GM19468 (cell line): ENCODE data around the gene TBC1D4.
"Not testable (repeated sequence)": the region's sequence is repeated elsewhere in the genome, so short reads cannot be mapped to it uniquely, and the experiment has no call there.

ENCODE experiments used
- ATAC-seq: cut with Tn5 transposase; IDR thresholded peaks from one replicate; pipeline ENCODE4 v1.9.1; 2021; ENCODE audit warnings: mild to moderate bottlenecking, moderate library complexity, moderate number of reproducible peaks; ENCODE audit not compliant: unreplicated experiment; ENCODE audit errors: extremely low read depth

Gene TBC1D4

GRCh38 chr13:75458696-75459422, 23.1 kb downstream of the TBC1D4 start:
- peak; percentile 98 for ATAC-seq

- no peak for ATAC-seq
These were observed 26.0 kb downstream of the TBC1D4 start for GRCh38 chr13:75455962-75456361.

GRCh38 chr13:75454497-75454896, 27.5 kb downstream of the TBC1D4 start:
- no peak for ATAC-seq

GRCh38 chr13:75452564-75452963, 29.4 kb downstream of the TBC1D4 start:
- ATAC-seq, result no peak

GRCh38 chr13:75447493-75447892, 34.5 kb downstream of the TBC1D4 start:
- ATAC-seq, result no peak

- ATAC-seq, result no peak
These were observed 35.1 kb downstream of the TBC1D4 start for GRCh38 chr13:75446874-75447273.

GRCh38 chr13:75445717-75446499, 36.1 kb downstream of the TBC1D4 start:
- ATAC-seq, result no peak

- ATAC-seq, result no peak
These were observed 38.0 kb downstream of the TBC1D4 start for GRCh38 chr13:75444016-75444415.

GRCh38 chr13:75443356-75443958, 38.5 kb downstream of the TBC1D4 start:
- no peak for ATAC-seq

GRCh38 chr13:75442736-75443234, 39.2 kb downstream of the TBC1D4 start:
- no peak for ATAC-seq

GRCh38 chr13:75440100-75440499, 41.9 kb downstream of the TBC1D4 start:
- ATAC-seq, result no peak

- no peak for ATAC-seq
These were observed 44.2 kb downstream of the TBC1D4 start for GRCh38 chr13:75437582-75438318.

GRCh38 chr13:75434126-75434525, 47.8 kb downstream of the TBC1D4 start:
- not testable (repeated sequence) for ATAC-seq

GRCh38 chr13:75432811-75433244, 49.1 kb downstream of the TBC1D4 start:
- no peak for ATAC-seq

GRCh38 chr13:75432045-75432444, 49.9 kb downstream of the TBC1D4 start:
- no peak for ATAC-seq

- no peak for ATAC-seq
These were observed 51.3 kb downstream of the TBC1D4 start for GRCh38 chr13:75430436-75431209.

- ATAC-seq, result no peak
These were observed 55.5 kb downstream of the TBC1D4 start for GRCh38 chr13:75426421-75426820.

- peak; percentile 71 for ATAC-seq
These were observed 56.6 kb downstream of the TBC1D4 start for GRCh38 chr13:75425216-75426009.

- ATAC-seq, result no peak
These were observed 58.0 kb downstream of the TBC1D4 start for GRCh38 chr13:75423946-75424345.
